ENCODE results near the gene LAMA2. TPM values are rescaled to one million over a fixed set of nuclear protein-coding genes. Genes with fewer than 3 reads are reported as not detected.

The LAMA2 gene
- total RNA-seq, 1 experiment from 2014 or later, result 2.2 TPM

- H3K9me3 Mint-ChIP-seq (ENCODE audit: unreplicated experiment), result no peaks in the 10 kb centered on the region
- H3K4me1 Mint-ChIP-seq (ENCODE audit: insufficient read depth, unreplicated experiment), result no peaks in the 10 kb centered on the region
- no peak overlapping the region for H3K27ac Mint-ChIP-seq (ENCODE audit: low read depth, unreplicated experiment)
- no peaks in the 10 kb centered on the region for H3K36me3 Mint-ChIP-seq (ENCODE audit: insufficient read depth, unreplicated experiment)
- ChIA-PET POLR2A (interaction anchor here (1.7 kb wide), 1 partner anchor 21 kb away, joined by 5 read pairs; no protein-coding TSS in a partner anchor), CTCF (interaction anchor here (0.6 to 0.9 kb wide), 2 partner anchors 24 to 106 kb away, joined by 3 read pairs; no protein-coding TSS in a partner anchor)
- no peak for TF ChIP-seq CTCF (IDR thresholded peaks at IDR 0.05; ENCODE audit: unreplicated experiment)
- intact Hi-C loops (cut with micrococcal nuclease), result no loop called here
- H3K27me3 Mint-ChIP-seq (ENCODE audit: insufficient read depth, unreplicated experiment), result no peaks in the 10 kb centered on the region
- H3K4me3 Mint-ChIP-seq (ENCODE audit: unreplicated experiment), result no peak overlapping the region
- no TSS peak for BruUV-seq (replicated peaks)
- peak; percentile 27 for DNase-seq (ENCODE audit: unreplicated experiment)
These were observed 586.2 kb downstream of the LAMA2 start for GRCh38 chr6:129469070-129469662.

GRCh38 chr6:129472239-129472638 lies 589.3 kb downstream of the LAMA2 start:
- ChIA-PET POLR2A (no interaction called here), CTCF (no interaction called here)
- BruUV-seq (replicated peaks), result no TSS peak
- TF ChIP-seq CTCF (IDR thresholded peaks at IDR 0.05; ENCODE audit: unreplicated experiment), result no peak
- intact Hi-C loops (cut with micrococcal nuclease), result no loop called here
- H3K27me3 Mint-ChIP-seq (ENCODE audit: insufficient read depth, unreplicated experiment), result no peaks in the 10 kb centered on the region
- no peak overlapping the region for H3K4me3 Mint-ChIP-seq (ENCODE audit: unreplicated experiment)
- no peaks in the 10 kb centered on the region for H3K36me3 Mint-ChIP-seq (ENCODE audit: insufficient read depth, unreplicated experiment)
- no peak for DNase-seq (ENCODE audit: unreplicated experiment)
- H3K9me3 Mint-ChIP-seq (ENCODE audit: unreplicated experiment), result no peaks in the 10 kb centered on the region
- no peak overlapping the region for H3K27ac Mint-ChIP-seq (ENCODE audit: low read depth, unreplicated experiment)
- no peaks in the 10 kb centered on the region for H3K4me1 Mint-ChIP-seq (ENCODE audit: insufficient read depth, unreplicated experiment)

GRCh38 chr6:129473546-129473945 lies 590.6 kb downstream of the LAMA2 start:
- no peak for DNase-seq (ENCODE audit: unreplicated experiment)
- ChIA-PET CTCF (interaction anchor here (0.6 kb wide), 1 partner anchor 124 kb away, joined by 3 read pairs; no protein-coding TSS in a partner anchor), POLR2A (interaction anchor here (1.2 kb wide), 1 partner anchor 17 kb away, joined by 5 read pairs; no protein-coding TSS in a partner anchor)
- H3K36me3 Mint-ChIP-seq (ENCODE audit: insufficient read depth, unreplicated experiment), result no peaks in the 10 kb centered on the region
- intact Hi-C loops (cut with micrococcal nuclease), result no loop called here
- H3K27ac Mint-ChIP-seq (ENCODE audit: low read depth, unreplicated experiment), result no peak overlapping the region
- no peaks in the 10 kb centered on the region for H3K4me1 Mint-ChIP-seq (ENCODE audit: insufficient read depth, unreplicated experiment)
- H3K9me3 Mint-ChIP-seq (ENCODE audit: unreplicated experiment), result no peaks in the 10 kb centered on the region
- H3K4me3 Mint-ChIP-seq (ENCODE audit: unreplicated experiment), result no peak overlapping the region
- no peak for TF ChIP-seq CTCF (IDR thresholded peaks at IDR 0.05; ENCODE audit: unreplicated experiment)
- BruUV-seq (replicated peaks), result no TSS peak
- H3K27me3 Mint-ChIP-seq (ENCODE audit: insufficient read depth, unreplicated experiment), result no peaks in the 10 kb centered on the region

GRCh38 chr6:129475477-129476247 lies 592.7 kb downstream of the LAMA2 start:
- Mint-ChIP-seq H3K9me3 (ENCODE audit: unreplicated experiment) (no peaks in the 10 kb centered on the region), H3K27ac (ENCODE audit: low read depth, unreplicated experiment) (no peak overlapping the region), H3K4me3 (ENCODE audit: unreplicated experiment) (no peak overlapping the region), H3K36me3 (ENCODE audit: insufficient read depth, unreplicated experiment) (no peaks in the 10 kb centered on the region), H3K27me3 (ENCODE audit: insufficient read depth, unreplicated experiment) (no peaks in the 10 kb centered on the region), H3K4me1 (ENCODE audit: insufficient read depth, unreplicated experiment) (no peaks in the 10 kb centered on the region)
- intact Hi-C loops (cut with micrococcal nuclease), result no loop called here
- ChIA-PET CTCF (interaction anchor here (0.9 kb wide), 1 partner anchor 22 kb away, joined by 5 read pairs; no protein-coding TSS in a partner anchor), POLR2A (no interaction called here)
- DNase-seq (ENCODE audit: unreplicated experiment), result no peak
- BruUV-seq (replicated peaks), result no TSS peak
- TF ChIP-seq CTCF (IDR thresholded peaks at IDR 0.05; ENCODE audit: unreplicated experiment), result no peak
